Endodermal cell (in vitro differentiated cells): ENCODE measurements around the gene PLEKHG4B. TPM values are rescaled to one million over a fixed set of nuclear protein-coding genes. Genes with fewer than 3 reads are reported as not detected.
A peak's percentile ranks its signal among the peaks of the same experiment; 100 is the strongest.

Source experiments
- DNase-seq: peaks from one replicate; pipeline ENCODE4 v3.0.0-alpha.2; 2017
- H3K27ac ChIP-seq: 2 replicates; pipeline ENCODE4 v1.5.1; 2013; ENCODE audit warnings: mild to moderate bottlenecking, low read depth, low read length, moderate library complexity
- H3K27me3 ChIP-seq: 2 replicates; pipeline ENCODE4 v1.6.1; 2013; ENCODE audit warnings: mild to moderate bottlenecking, low read length, moderate library complexity; ENCODE audit not compliant: insufficient read depth, control insufficient read depth, poor library complexity, severe bottlenecking
- H3K36me3 ChIP-seq: 2 replicates; pipeline ENCODE4 v1.7.0; 2013; ENCODE audit warnings: mild to moderate bottlenecking, low read length, moderate library complexity; ENCODE audit not compliant: control insufficient read depth, insufficient read depth
- H3K4me1 ChIP-seq: one replicate; pipeline ENCODE4 v1.7.0; 2013; ENCODE audit warnings: low read length; ENCODE audit not compliant: control insufficient read depth, insufficient read depth
- H3K4me3 ChIP-seq: 2 replicates; pipeline ENCODE4 v1.5.1; 2013; ENCODE audit warnings: mild to moderate bottlenecking, low read length, moderate library complexity
- H3K9ac ChIP-seq: 2 replicates; pipeline ENCODE4 v1.6.1; 2013; ENCODE audit warnings: mild to moderate bottlenecking, low read length, moderate library complexity; ENCODE audit not compliant: poor library complexity, severe bottlenecking; ENCODE audit errors: extremely low read depth
- H3K9me3 ChIP-seq: 2 replicates; pipeline ENCODE4 v1.6.1; 2013; ENCODE audit warnings: mild to moderate bottlenecking, low read length, moderate library complexity; ENCODE audit not compliant: control insufficient read depth
- H3K27ac Mint-ChIP-seq: 2 replicates; pipeline ENCODE4 v1.8.0; 2020; ENCODE audit warnings: mixed read lengths
- H3K27me3 Mint-ChIP-seq: 2 replicates; pipeline ENCODE4 v1.8.0; 2021; ENCODE audit warnings: mild to moderate bottlenecking, mixed read lengths; ENCODE audit not compliant: insufficient read depth
- H3K36me3 Mint-ChIP-seq: 2 replicates; pipeline ENCODE4 v1.8.0; 2020; ENCODE audit warnings: low read depth, mixed read lengths
- H3K4me1 Mint-ChIP-seq: 2 replicates; pipeline ENCODE4 v1.8.0; 2020; ENCODE audit warnings: mixed read lengths
- H3K4me3 Mint-ChIP-seq: 2 replicates; pipeline ENCODE4 v1.8.0; 2020; ENCODE audit warnings: mild to moderate bottlenecking, moderate library complexity, mixed read lengths
- H3K9me3 Mint-ChIP-seq: 2 replicates; pipeline ENCODE4 v1.8.0; 2020; ENCODE audit warnings: mild to moderate bottlenecking, mixed read lengths
- WGBS, 2 experiments: methylation state at CpG; one replicate each; pipeline versions ENCODE4 v1.1.5 to v1.1.7; 2013; ENCODE audit warnings: missing lambda C conversion rate in 2 of 2, mixed read lengths in 1 of 2; ENCODE audit not compliant: insufficient coverage in 1 of 2, insufficient read length in 1 of 2; 5-methylcytosine and 5-hydroxymethylcytosine counted together
- total RNA-seq, 2 donors: library from RNA; stranded (reverse); fragmentation: NEBNext Ultra II Directional in 1 of 2; extraction: Animal tissue kit (Norgen Biotek cat#: 25700) in 1 of 2; gene quantifications; 2 replicates in 1 of 2; 3 replicates in 1 of 2; pipeline ENCODE4 v1.2.1, GENCODE V29; 2021
- TF ChIP-seq, protein P1 (sequence below): fragments of 200-600 bp; sonication (generic); conservative IDR thresholded peaks from 2 replicates; pipeline ENCODE4 v1.5.0; 2021; ENCODE audit warnings: antibody characterized with exemption, mild to moderate bottlenecking

Gene PLEKHG4B
- total RNA-seq, 2 donors from 2014 or later = 16.3 to 22.8 TPM

DNA sequence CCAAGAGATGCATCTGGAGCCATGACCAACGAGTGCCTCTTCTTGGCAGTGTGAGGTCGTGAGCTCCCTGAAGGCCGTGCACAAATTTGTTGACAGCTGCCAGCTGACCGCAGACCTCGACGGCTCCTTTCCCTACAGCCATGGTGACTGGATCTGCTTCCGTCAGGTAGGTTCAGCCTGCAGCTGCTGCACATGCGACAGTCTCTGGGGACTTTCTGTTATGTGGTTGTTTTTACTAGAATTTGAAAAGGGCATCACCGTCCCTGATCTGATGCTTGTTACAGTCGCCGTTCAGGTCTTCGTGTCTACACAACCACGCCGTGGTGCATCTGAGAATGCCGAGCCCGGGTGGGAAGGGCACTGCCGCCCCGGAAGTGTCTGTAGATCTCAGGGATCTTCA, 62.9 kb downstream of the PLEKHG4B start:
- H3K4me3 ChIP-seq = no peak overlapping the region
- peaks cover 29% of the 10 kb centered on the region for H3K36me3 Mint-ChIP-seq
- no peaks in the 10 kb centered on the region for H3K9me3 ChIP-seq
- TF ChIP-seq, protein P1, sequence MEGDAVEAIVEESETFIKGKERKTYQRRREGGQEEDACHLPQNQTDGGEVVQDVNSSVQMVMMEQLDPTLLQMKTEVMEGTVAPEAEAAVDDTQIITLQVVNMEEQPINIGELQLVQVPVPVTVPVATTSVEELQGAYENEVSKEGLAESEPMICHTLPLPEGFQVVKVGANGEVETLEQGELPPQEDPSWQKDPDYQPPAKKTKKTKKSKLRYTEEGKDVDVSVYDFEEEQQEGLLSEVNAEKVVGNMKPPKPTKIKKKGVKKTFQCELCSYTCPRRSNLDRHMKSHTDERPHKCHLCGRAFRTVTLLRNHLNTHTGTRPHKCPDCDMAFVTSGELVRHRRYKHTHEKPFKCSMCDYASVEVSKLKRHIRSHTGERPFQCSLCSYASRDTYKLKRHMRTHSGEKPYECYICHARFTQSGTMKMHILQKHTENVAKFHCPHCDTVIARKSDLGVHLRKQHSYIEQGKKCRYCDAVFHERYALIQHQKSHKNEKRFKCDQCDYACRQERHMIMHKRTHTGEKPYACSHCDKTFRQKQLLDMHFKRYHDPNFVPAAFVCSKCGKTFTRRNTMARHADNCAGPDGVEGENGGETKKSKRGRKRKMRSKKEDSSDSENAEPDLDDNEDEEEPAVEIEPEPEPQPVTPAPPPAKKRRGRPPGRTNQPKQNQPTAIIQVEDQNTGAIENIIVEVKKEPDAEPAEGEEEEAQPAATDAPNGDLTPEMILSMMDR = no peak
- H3K27ac ChIP-seq = no peak overlapping the region
- no peaks in the 10 kb centered on the region for H3K4me1 ChIP-seq
- no peak overlapping the region for H3K27ac Mint-ChIP-seq
- 90 to 93% methylated on average over 16 to 18 of the region's 18 CpGs for WGBS, 2 experiments
- DNase-seq = no peak
- H3K9ac ChIP-seq = no peak overlapping the region
- no peak overlapping the region for H3K4me3 Mint-ChIP-seq
- no peaks in the 10 kb centered on the region for H3K4me1 Mint-ChIP-seq
- H3K36me3 ChIP-seq = no peaks in the 10 kb centered on the region
- H3K27me3 Mint-ChIP-seq = no peaks in the 10 kb centered on the region
- H3K27me3 ChIP-seq = no peaks in the 10 kb centered on the region
- no peaks in the 10 kb centered on the region for H3K9me3 Mint-ChIP-seq

DNA sequence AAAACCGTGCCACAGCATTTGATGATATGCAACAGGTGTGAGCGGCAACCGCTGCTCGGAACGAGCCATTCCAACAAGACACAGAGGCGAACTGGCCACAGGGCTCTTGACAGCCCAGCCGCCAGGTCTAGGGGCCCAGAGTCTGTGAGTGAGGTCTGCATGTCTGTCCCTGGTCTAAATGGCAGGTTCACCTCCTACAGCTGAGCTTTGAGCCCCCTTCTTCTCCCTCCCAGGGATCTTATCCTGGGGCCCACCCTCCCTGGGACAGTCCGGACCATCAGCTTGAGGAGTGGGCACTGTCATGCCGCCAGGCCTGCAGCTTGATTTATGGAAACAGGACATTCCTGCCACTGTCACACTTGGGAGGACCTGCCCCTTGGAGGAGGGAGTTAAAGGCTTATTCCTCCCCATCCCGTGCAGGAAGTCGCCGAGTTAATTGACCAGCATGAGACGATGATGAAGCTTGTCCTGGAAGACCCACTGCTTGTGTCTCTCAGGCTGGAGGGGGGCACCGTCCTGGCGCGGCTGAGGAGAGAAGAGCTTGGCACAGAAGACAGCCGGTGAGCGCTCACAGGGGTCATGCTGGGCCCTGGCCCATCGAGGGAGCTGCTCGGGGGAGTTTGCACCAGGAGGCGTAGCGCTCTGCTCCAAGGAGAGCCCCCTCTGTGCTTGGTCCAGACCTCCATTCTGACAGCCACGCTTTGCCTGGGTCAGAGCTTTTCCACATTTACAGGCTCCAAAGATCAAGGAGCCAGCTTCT, 63.9 kb downstream of the PLEKHG4B start:
- peaks cover 29% of the 10 kb centered on the region for H3K36me3 Mint-ChIP-seq
- H3K4me3 Mint-ChIP-seq = no peak overlapping the region
- H3K27me3 Mint-ChIP-seq = no peaks in the 10 kb centered on the region
- Histone ChIP-seq H3K4me3 (no peak overlapping the region), H3K9ac (no peak overlapping the region), H3K4me1 (no peaks in the 10 kb centered on the region), H3K36me3 (no peaks in the 10 kb centered on the region), H3K27ac (no peak overlapping the region), H3K27me3 (no peaks in the 10 kb centered on the region), H3K9me3 (no peaks in the 10 kb centered on the region)
- 85 to 87% methylated on average over 20 to 23 of the region's 23 CpGs for WGBS, 2 experiments
- H3K4me1 Mint-ChIP-seq = no peaks in the 10 kb centered on the region
- TF ChIP-seq, protein P1 = no peak
- H3K9me3 Mint-ChIP-seq = no peaks in the 10 kb centered on the region
- peak; percentile 20 for DNase-seq
- H3K27ac Mint-ChIP-seq = no peak overlapping the region

DNA sequence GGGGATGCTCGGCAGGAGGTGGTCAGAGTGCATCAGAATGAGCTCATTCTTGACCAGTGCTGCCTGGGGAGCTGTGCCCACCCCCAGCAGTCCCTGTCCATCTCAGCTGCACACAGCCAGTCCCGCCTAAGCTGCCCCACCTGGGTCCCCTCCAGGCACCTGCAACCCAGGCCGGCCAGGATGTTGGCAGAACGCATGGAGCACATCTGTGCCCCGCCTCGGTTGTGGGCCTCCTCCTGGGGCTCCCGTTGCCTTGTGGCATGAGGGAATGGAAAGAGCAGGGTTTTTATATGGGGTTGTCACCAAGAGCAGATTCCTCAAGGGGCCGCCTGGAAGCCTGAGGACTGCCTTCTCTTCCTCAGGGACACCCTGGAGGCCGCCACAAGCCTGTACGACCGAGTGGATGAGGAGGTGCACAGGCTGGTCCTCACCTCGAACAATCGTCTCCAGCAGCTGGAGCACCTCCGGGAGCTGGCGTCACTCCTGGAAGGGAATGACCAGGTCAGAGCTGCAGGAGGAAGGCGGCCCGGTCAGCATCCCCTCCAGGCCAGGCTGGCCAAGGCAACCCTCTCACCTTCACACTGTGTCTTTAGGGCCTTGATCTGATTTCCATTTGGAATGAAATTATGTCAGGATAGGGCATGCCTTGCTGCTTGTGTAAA, 64.6 kb downstream of the PLEKHG4B start:
- peak; percentile 35 for DNase-seq
- H3K9me3 ChIP-seq = no peaks in the 10 kb centered on the region
- Mint-ChIP-seq H3K4me3 (no peak overlapping the region), H3K27ac (no peak overlapping the region), H3K4me1 (no peaks in the 10 kb centered on the region), H3K9me3 (no peaks in the 10 kb centered on the region), H3K36me3 (peaks cover 29% of the 10 kb centered on the region), H3K27me3 (no peaks in the 10 kb centered on the region)
- no peak overlapping the region for H3K27ac ChIP-seq
- H3K36me3 ChIP-seq = no peaks in the 10 kb centered on the region
- no peaks in the 10 kb centered on the region for H3K27me3 ChIP-seq
- H3K4me1 ChIP-seq = no peaks in the 10 kb centered on the region
- TF ChIP-seq, protein P1 = no peak
- 85 to 95% methylated on average over 4 to 17 of the region's 17 CpGs for WGBS, 2 experiments
- H3K4me3 ChIP-seq = no peak overlapping the region
- H3K9ac ChIP-seq = no peak overlapping the region
